ENCODE data around the gene NAB1.
"Not testable (repeated sequence)": the region's sequence is repeated elsewhere in the genome, so short reads cannot be mapped to it uniquely, and the experiment has no call there.

NAB1 gene

DNA sequence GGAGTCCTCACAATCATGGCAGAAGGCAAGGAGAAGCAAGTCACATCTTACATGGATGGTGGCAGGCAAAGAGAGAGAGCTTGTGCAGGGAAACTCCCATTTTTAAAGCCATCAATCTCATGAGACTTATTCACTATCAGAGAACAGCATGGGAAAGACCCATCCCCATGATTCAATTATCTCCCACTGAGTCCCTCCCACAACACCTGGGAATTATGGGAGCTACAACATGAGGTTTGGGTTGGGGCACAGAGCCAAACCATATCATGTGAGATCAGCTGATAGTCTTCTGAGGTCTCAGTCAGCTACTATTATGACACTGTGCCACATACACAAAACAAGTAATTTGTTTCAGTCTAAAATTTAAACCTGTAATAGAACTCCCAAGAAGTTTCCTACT, 59.8 kb downstream of the NAB1 start:
- DNase-seq (ENCODE audit: low read depth in 1 of 2, low spot score in 1 of 2), result not testable (repeated sequence)

DNA sequence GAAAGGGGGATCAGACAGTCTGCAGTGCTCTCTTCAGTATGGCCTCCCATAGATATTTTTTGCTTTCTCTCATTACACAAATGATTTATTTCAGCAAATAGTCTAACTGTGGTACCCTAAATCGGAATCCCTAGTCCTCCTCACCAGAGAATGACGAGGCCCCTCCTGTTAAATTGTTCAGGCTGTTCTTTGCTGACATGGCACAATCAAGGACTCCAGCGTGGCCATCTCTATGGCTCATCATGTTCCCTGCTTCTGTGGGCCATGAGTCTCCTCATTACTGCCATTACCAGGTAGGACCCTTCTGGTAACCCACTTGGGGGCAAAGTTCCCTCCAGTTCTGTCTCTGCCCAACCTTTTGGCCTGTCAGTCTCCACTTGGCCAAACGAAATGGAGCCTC, 62.2 kb downstream of the NAB1 start:
- DNase-seq (ENCODE audit: low read depth in 1 of 2, low spot score in 1 of 2), result no peak

DNA sequence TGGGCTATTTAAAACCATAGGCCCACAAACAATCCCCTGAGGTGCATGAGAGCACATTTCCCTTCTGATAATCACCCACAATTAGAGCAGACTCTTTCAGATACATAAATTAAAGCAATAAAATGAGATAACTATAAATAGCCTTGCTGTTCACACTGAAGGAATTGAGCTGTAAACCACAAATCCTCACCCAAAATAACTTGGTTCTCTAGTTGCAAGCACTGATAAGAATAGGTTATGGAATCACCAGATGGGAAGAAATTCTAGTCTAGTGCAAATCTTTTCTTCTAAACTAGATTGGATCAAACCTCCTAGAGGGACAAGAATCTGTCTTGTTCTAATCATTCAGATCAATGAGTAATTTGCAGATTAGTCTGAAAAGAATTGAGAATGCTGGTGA, 64.6 kb downstream of the NAB1 start:
- no peak for DNase-seq (ENCODE audit: low read depth in 1 of 2, low spot score in 1 of 2)

DNA sequence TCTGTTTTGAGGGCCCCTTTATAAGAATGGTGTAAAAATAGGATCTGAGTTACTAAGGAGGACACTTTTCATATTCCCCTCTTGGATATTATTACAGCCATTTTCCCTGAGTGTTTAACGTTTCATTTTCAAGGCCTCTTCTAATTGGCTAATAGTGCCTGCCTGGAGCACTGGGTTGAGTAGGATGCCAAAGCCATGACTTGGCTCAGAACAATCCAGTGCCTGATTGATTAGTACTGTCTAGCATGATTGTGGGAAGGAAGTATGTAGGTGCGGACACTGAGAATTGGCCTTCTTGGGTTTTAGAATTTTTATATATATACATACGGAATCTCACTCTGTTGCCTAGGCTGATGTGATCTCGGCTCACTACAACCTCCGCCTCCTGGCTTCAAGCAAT, 66.1 kb downstream of the NAB1 start:
- no peak for DNase-seq (ENCODE audit: low read depth in 1 of 2, low spot score in 1 of 2)

DNA sequence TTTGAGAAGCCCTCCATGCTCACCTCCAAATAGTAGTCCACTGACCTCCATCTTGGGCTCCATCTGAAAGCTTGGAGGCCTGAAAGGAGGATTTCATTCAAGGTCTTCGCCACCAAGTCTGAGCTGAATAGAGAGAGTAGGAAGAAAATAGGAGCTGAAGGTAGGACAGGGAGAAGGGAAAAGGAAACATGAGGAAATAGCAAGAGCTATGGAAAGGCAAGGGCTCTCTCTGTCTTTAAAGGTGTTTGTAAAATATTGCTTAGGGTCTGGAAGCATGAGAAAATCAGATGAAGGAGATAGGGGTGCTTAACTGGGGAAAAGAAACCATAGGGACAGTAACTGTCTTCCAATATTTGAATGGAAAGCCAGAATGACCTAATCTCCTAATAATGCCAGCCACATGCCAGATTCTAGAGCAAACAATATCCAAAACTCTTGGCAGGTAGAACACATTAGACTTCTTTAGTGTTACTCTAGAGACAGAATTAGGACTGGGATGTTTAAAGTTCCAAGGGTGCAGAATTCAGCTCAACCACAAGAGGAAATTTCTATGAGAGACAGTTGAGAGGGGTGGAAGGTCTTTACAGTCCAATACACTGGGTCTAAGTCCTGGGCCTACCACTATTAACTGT, 67.4 kb downstream of the NAB1 start:
- no peak for DNase-seq (ENCODE audit: low read depth in 1 of 2, low spot score in 1 of 2)

DNA sequence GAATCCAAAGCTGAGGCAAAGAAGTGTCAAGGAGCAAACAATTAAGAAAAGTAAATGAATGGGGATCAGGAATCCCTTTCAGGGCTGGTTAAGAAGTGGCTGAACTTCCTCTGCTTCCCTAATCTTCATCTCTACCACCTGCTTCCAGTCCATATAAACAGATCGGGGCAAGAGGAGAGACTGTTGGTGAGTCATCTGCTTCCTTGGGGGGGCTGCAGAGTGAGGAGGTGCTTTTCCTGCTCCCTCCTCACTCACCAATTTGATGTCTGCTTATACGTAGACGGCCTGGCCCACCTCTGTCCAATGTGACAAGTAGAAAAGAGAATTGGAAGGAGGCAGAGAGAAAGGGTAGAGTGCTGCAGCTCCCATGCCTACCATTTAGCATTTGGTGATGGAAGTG, 68.4 kb downstream of the NAB1 start:
- DNase-seq (ENCODE audit: low read depth in 1 of 2, low spot score in 1 of 2), result no peak

DNA sequence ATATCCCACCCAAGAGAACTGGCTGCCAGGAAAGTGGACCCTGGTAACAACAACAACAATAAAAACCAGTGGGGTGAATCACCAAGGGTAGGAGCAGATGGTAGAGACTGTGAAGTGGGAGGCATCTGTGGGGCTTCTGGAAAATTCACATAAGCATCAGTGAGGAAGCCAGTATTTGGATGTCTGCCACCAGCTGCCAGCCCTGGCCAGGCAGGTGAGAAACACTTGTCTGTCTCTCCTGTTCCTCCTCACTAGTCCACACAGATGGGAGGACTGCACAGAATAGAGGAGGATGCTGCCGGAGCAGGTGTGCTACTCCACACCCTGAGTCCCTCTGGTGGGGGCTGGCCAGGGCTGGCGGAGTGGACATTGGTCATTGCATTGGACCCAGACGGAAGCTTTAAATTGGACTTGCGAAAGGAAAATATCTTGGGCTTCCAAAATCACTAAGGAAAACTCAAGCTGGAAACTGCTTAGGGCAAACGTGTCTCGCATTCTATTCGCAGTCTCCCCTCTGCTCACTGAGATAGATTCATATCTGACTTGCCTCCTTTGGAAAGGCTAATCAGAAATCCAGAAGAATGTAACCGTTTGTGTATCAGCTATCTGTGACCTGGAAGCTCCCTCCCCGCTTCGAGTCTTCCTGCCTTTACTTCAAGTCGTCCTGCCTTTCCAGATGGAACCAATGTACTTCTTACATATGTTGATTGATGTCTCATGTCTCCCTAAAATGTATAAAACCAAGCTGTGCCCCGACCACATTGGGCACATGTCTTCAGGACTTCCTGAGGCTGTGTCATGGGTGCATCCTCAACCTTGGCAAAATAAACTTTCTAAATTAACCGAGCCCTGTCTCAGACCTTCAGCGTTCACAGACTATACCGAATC, 69.1 kb downstream of the NAB1 start:
- DNase-seq (ENCODE audit: low read depth in 1 of 2, low spot score in 1 of 2), result no peak

DNA sequence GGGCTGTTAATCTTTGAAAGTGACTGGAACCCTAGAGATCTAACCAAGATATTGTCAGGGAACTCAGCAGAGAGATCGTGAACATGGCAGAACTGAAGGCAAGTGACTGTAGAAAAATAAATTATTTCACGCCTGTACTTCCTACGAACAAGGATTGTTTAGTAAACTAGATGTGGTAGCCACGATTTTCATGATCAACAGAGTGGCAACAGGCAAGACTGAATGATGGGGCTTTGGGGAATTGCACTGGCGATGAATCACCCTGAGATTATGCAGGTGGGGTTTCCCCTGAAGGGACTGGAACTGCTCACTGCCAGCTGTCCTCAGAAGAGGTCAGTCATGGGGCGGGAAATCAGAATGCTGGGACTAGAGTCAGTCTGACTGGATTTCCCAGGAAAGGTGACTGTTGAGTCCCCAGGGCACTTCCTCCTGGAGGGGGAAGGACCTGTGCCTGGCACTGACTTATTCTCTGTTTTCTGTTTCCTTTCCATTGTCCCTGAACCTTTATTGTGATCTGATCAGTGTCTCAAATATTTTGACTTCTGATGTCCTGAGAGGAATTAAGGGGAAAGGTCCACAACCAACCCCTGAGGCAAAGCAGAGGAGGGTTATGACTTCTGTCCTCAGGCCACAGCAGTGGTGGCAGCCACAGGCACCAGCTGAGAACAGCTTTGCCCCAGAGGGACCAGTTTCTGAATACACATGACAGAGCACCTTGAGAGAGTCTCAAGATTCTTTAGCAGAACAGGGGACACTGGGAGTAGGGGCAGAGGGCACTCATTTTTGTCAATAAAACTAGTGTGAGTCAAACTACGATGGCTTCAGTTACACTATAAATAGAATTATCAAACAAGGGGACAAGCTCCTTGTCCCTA, 70.0 kb downstream of the NAB1 start:
- DNase-seq (ENCODE audit: low read depth in 1 of 2, low spot score in 1 of 2), result peak in 1 of 2 donors; percentile 40

DNA sequence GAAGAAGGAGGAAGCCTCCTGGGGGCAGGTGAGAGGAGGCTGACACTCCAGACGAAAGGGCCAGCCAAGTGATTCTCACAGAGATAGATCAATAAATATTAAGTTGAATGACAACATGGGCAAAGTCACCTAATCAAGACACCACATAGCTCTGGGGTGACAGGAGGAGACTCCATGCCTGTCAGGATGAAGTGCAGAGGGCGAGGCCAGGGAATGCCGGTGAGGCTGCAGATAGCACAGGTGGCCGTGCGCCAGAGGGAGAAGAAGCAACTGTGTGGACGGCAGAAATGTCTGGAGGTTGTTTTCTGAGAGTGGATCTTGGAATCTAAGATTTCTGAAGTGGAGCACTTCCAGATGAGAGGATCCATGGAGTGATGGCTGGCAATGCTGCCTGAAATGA, 71.4 kb downstream of the NAB1 start:
- no peak for DNase-seq (ENCODE audit: low read depth in 1 of 2, low spot score in 1 of 2)

DNA sequence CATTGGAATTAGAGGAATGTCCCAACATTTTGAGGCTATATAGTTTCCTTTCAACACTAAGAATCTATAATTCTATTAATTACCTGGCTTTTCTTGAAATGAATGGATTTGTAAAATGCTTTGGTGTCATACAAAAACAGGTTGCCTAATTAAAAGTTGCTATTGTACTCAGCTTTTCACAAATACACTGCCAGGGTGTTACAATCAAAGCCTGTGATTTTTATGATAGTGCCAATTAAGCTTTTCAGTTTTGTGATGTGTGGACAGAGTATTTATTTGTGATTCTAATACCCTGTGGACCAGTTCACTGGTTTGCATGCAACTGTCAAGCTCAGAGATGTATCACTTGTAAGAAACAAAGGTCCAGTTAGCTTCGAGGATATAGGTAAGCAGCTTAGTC, 71.8 kb downstream of the NAB1 start:
- no peak for DNase-seq (ENCODE audit: low read depth in 1 of 2, low spot score in 1 of 2)

DNA sequence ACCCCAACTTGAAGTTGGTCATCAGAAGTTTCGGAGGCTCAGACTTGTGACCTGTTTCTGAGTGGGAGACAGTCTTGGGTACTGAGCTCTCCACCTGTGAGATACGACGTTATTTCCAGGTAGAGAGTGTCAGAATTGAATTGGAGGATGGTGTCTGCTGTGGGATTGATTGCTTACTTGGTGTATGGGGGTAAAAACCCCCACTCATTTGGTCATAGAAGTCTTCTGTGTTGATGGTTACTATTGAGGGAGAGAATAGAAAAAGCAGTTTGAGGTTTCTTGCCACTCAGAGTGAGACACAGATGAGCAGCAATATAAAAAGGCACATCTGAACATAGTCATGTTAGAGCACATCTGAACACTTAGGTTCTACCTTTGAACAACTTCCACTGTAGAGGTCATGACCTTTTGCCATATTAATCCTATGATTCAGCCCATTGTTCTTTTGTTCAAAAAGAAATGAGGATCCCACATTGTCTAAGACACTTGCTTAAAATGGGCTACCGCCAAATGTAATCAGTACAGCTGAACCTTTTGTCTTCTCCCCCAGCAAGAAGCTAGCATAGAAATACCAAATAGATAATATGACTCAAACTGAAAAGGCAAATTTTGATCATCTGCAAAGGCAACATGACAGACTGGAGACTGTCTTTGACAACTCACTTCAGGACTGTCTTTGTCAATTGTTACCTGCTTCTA, 73.3 kb downstream of the NAB1 start:
- no peak for DNase-seq (ENCODE audit: low read depth in 1 of 2, low spot score in 1 of 2)

DNA sequence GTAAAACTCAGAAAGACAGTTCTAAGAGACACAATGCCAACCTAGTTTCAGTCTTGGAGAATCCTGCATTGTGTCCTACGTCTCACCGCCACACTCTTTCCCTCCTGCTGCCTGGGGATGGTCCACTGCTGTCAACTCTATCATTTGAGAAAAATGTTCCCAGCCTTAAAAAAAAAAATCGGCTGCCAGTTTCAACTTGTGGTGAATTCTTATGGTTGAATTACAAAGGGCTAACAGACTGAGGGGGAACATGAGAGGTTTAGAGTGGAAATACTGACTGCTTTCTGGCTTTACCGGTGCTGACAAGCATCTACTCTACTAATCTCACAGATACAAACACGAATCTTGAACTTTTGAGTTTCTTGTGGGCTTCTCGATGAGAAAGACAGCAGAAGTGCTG, 74.0 kb downstream of the NAB1 start:
- no peak for DNase-seq (ENCODE audit: low read depth in 1 of 2, low spot score in 1 of 2)

DNA sequence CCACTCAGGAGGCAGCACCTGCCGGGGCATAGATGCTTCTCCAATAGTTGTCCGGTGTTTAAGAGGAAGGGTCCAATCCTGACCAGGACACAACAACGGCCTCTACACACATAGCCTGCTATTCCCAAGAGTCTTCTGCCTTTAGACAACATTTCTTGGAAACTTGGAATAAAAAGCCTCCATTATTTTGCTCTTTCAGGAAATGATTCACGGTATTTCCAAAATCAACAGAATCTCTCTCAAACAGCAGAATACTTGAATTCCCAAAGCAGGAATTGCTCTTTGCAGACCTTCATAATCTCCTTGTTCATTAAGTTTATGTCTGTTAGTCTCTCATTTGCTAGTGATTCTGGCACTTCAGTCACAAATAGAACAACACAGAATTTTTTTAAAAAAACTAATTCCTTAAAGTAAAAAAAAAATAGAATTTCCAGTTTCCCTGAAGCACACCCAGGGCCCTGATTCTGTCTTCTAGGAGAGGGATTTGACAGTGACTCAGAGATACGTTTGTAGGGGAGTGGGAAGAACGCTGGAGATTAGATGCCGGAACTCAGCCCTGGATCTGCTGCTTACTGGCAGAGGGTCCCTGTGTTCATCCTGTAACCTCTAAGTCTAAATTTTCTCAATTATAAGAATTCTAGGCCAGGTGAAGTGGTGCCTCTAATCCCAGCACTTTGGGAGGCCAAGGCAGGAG, 74.7 kb downstream of the NAB1 start:
- no peak for DNase-seq (ENCODE audit: low read depth in 1 of 2, low spot score in 1 of 2)

DNA sequence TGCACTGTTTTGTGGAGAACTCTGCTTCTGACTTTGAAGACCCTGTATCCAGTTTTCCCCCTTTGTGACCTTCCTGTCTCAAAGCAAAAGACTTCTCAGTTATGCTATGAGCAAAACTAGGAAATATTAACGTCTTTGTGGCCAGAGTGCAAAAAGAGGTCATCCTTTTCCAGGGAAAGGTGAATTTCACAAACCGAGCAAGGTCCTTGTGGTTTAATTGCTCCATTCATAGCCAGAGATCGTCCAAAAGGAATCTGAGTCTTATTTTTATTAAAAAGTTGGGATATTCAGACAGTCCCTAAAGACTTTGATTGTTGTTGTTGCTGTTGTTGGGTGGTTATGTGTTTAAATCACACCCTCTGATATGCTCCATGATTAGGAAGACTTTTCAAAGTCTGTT, 77.4 kb downstream of the NAB1 start:
- DNase-seq (ENCODE audit: low read depth in 1 of 2, low spot score in 1 of 2), result no peak

DNA sequence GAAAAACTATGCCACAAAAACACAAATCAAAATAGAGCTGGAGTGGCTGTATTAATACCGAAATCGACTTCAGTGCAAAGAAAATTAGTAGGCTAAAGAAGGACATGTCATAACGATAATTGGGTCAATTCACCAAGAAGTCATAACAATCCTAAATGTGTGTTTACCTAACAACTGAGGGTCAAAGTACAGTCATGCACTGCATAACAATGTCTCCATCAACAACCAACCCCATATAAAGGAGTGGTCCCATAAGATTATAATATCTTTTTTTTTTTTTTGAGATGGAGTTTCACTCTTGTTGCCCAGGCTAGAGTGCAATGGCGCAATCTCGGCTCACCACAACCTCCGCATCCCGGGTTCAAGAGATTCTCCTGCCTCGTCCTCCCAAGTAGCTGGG, 87.5 kb downstream of the NAB1 start:
- no peak for DNase-seq (ENCODE audit: low read depth in 1 of 2, low spot score in 1 of 2)

DNA sequence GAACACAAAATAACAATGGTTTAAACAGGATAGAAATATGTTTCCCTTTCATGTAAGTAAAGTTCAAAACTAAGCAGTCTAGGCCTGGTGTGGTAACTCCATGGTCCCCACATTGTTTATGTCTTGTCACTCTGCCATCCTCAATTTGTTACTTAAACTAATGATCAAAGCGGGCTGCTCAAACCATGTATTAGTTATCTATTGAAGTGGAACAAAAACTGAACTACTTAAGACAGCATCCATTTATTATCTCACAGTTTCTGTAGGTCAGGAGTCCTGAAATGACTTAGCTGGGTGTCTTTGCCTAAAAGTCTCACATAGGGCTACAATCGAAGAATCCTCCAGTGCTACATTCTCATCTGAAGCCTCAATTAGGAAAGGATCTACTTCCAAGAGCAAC, 91.6 kb downstream of the NAB1 start:
- DNase-seq (ENCODE audit: low read depth in 1 of 2, low spot score in 1 of 2), result no peak
